ENCODE measurements around the gene SH2D5.
"Not testable (repeated sequence)": the region's sequence is repeated elsewhere in the genome, so short reads cannot be mapped to it uniquely, and the experiment has no call there.

The SH2D5 gene

DNA sequence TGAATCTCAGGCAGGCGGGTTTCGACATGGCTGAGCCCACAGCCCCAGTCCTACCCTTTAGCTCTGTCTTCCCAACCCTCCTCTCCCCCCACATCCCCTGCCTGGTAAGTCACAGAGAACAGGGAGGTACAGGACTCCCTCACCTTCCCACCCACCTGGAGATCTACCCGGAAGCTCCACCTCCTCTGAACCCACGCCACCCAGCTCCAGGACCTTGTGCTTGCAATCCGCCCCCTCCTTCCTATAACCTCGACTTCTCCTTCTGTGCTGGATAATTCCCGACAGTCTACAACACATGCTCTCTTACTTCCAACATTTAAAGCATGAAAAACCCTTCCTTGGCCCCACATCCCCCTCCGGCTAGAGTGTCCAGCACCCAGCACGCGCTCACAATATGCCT, 37.0 kb downstream of the SH2D5 start:
- DNase-seq (ENCODE audit: low spot score) = no peak

DNA sequence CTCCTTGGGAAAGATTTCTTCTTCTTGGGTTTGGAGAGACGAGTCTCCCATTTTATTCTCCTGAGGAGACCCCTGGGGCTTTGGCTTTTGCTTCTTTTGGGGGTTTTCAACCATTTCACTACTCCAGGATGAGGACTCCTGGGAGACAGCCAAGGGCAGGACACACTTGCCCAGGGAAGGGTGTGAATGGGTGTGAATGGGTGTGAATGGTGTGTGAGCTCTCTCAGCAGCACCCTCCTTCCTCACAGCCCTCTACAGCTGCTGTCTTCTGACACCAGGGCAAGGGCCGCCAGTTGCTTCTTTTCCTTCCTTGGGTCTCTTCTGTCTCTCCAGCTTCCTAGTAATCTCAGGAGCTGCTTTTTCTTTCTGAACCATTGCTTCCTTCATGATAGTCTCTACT, 38.9 kb downstream of the SH2D5 start:
- no peak for DNase-seq (ENCODE audit: low spot score)

DNA sequence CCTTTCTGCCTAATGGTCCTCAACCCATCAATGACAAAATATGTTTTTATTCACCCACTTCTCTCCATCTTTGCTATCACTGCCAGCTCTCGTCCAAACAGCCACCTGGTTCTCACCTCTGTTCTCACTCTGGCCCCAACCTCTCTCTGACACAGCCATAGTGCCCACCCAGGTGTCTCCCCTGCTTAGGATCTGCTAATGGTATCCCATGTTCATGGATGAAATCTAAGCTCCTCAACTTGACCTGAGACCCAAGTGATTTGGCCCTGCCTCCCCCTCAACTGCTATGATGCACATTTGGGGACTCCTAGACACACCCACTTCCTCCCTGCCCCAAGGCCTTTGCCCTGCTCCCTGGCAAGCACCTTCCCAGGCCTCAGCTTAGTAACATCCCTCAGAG, 40.6 kb downstream of the SH2D5 start:
- DNase-seq (ENCODE audit: low spot score) = no peak

DNA sequence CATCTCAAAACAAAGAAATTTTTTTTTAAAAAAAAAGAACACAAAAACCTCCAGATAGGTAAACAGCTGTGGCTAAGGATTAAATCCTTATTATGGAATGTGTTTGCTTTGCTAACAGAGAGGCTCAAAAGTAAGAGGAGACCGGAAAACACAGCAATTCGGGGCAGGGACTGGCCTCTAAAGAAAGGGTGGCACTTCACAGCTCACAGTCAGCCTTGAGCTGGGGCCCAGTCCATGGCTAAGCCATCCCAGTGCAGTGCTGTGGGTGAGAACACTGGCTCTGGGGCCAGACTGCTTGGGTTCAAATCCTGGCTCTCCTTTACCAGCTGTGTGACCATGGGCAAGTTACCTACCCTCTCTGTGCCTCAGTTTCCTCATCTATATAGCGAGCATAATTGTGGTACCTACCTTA, 42.9 kb downstream of the SH2D5 start:
- no peak for DNase-seq (ENCODE audit: low spot score)

DNA sequence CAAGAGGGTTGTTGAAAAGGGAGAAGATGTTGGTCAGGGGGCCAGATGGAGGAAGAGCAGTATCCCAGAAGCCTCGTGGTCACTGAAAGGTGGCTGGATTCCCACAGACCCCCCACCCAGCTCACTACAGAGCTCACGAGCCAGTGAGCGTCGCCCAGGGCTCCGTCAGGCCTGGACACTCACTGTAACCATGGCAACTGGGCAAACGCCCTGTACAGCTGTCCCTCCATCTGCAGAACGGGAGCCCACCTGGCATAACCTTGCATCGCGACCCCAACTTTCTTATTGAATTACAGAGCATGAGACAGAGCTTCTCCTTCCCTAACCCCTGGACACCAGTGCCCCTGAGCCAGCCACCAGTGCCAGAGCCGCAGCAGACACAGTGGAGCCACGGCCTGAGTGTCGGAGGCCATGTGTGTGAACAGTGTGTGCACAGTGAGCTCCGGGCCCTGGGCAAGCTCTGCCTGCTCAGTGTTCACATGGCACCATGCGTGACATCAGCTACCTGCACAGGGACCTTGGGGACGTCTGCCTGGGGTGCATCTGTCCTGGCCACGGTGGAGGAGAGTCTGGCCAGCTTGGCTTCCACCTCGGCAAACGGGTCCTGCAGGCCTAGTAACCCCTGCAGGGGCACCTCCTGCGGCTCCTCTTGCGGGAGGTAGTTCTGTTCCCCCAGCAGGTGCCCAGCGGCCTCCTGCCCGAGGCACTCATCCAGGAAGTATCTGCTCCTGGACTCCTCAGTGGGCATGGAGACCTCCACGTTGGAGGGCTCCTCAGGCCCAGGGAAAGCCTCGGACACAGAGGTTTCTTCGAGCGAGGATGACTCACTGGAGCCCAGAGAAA, 45.4 kb downstream of the SH2D5 start:
- no peak for DNase-seq (ENCODE audit: low spot score)

DNA sequence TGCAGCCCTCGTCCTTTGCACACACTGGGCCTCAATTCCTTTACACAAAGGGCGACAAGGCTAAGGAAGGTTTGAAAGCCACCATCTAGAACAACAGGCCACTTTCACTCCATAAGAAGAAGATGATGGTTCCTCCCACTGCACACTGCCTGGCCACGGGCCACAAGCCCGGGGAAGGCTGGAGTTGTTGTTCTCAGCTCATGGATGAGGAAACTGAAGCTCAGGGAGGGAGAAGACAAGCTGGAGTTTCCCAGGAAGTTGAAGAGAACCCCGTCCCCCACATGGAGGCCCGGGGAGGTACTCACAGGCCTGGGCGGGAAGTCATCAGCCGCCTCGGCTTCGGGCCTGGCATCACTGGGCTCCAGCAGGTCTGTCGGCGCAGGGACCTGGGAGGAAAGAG, 46.8 kb downstream of the SH2D5 start:
- DNase-seq (ENCODE audit: low spot score) = no peak

DNA sequence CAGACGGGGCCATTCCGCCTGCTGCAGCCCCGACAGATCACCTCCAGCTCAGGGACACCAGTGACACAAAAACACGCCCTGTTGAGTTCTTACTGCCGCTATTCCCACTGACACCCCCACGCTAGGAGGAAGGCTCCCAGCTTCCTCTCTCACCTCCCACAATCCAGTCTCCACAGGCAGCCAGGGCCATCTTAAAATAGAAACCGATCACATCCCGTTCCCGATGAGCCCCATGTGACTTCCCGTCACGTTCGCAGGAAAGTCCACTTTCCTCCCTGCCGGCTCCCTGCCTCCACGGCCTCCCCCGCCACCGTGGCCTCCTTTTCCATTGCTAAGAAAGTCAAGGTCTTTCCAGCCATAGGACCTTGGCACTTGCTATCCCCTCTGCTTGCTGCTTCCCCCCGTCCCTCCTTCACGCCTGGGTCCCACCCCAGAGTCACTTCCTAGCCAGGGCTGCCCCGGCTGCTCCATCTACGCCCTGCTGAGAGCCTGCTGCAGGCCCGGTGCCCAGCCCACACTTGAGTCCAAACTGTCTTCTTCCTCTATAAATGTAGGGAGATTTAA, 47.3 kb downstream of the SH2D5 start:
- DNase-seq (ENCODE audit: low spot score) = peak; percentile 69

DNA sequence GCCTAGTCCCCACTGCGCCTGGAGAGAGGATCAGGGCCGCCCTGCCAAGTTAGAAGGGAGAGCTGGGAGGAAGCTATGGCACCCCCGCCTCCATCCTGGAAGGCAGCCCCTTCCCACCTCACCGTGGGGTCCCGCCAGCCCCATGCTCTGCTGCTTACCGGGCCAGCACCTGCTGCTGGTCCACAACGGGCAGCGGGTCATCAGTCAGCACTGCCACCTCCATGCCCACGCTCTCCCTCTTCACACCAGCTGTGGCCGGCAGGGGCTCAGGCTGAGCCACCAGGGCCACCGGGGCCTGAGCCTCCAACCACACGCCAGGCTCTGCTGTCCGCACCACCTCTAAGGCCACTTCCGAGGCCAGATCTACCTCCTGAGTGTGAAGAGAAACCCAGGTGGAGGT, 47.9 kb downstream of the SH2D5 start:
- no peak for DNase-seq (ENCODE audit: low spot score)

DNA sequence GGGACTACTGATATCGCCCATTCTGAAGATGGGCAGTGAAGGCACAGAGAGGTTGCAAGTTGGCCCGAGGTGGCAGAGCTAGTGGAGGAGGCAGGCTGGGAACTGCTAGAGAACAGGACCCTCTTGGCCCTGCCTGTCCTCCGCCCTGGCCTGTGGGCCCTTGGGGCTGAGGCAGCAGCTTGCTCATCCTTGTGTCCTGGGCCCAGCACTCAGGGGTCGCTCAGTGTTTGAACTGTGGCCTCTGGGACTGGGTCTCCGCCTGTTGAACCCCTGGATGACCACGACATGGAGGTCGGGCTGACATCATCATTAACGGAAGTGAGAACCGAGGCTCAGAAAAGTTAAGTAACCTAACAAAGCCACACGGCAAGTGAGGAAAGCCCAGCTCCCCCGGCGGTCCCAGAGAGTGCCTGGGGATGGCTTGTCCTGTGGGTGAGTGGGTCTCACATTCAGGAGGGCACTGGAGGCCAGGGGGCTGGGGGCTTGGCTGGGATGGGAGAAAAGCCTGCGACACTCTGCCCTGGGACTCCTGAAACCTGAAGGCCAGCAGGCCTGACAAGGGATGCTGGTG, 48.4 kb downstream of the SH2D5 start:
- no peak for DNase-seq (ENCODE audit: low spot score)

DNA sequence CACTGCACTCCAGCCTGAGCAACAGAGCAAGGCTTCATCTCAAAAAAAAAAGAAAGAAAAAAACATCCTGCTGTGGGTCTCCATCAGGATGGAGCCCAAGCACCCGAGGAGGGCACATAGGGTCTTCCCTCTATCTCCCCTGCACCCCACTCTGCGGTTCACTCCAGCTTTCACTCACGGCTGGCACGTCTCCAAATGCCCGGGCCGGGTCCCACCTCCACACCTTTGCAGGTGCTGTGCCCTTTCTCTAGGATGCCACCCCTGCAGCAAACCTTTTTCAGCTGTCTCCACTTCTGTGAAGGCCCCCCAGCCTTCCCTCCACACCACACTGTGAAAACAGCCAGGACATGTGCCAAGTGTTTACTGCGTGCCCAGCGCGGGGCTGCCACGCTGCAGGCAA, 48.9 kb downstream of the SH2D5 start:
- DNase-seq (ENCODE audit: low spot score) = no peak

DNA sequence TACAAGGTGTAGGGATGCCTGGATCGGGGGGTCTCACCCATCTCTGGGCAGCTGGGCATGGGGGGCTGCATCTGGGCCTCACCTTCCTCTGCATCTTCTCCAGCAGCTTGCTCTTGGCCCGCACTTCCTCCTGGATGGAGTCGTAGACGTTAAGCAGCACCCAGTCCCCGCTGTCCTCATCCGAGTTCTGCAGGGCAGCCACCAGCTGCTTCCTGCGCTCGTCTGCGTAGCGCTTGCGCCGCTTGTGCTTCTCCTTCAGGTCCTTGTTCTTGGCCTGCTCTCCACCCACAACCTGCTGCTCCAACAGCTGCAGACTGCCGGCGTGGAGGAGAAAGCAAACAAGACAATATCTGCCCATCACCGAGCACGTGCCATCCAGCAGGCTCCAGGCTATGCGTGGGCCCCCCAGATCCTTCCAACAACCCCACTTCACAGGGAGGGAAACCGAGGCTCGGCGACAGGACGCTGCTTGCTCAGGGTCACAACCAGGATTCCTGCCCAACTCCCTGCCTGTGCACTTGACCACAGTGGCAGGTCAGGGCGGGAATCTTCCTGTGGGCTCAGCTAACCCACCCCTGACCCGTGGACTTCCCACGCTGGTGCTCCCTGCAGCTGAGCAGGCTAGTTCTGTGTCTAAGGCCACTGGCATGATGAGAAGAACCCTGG, 49.8 kb downstream of the SH2D5 start:
- DNase-seq (ENCODE audit: low spot score) = no peak

DNA sequence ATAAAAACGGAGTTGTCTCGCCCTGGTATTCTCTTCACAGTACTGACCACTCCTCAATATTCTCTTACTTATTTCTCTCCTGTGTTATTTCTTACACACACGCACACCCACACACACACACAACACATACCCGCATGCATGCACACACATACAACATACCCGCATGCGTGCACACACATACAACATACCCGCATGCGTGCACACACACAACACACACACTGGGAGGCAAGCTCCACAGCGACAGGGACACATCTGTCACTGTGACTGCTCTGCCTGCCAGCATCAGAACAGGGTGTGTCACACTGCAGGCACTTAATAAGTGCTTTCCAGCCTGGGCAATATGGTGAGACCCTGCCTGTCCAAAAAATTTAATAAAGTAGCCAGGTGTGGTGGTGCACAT, 50.5 kb downstream of the SH2D5 start:
- no peak for DNase-seq (ENCODE audit: low spot score)

DNA sequence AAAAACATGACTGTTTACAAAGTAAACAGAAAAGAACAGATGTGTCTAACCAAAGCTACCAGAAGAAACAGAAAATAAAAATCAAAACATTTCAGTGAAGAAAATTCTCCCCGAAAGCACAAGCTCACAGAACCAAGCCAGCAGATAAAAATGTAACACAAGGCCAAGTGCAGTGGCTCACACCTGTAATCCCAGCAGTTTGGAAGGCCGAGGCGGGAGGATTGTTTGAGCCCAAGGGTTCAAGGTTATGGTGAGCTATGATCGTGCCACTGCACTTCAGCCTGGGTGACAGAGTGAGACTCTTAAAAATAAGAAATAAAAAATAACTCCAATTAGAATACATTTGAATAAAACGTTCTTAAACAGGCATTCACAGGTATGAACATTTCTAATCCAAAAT, 52.2 kb downstream of the SH2D5 start:
- DNase-seq (ENCODE audit: low spot score) = no peak

DNA sequence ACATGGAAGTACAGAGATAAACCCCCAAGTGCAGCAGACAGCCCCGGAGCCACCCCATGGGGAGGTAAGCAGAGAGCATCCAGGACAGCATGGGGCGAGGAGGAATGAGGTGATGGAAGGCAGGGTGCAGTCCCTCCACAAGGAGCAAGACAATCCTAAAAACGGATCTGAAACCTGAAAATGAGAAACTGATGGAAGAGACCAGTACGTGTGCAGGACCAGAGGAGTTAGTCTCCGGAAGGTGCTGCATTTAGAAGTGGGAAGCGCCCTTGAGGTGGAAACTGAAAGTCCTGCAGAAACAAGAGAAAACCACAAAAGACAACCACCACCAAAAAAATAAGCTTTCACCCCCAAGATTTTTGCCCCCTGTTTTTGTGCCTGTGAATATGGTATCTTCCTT, 53.9 kb downstream of the SH2D5 start:
- DNase-seq (ENCODE audit: low spot score) = peak; percentile 26

DNA sequence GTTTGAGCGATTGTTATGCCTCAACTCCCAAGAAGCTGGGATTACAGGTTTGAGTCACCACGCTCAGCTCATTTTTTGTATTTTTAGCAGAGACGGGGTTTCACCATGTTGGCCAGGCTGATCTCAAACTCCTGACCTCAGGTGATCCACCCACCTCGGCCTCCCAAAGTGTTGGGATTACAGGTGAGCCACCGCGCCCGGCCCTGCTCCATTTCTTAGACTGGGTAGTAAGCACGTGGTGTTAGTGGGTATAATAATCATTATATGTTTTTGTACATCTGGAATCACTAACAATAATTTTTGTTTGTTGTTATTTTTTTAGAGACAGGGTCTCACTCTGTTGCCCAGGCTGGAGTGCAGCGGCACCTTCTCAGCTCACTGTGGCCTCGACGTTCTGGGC, 58.9 kb downstream of the SH2D5 start:
- DNase-seq (ENCODE audit: low spot score) = not testable (repeated sequence)

DNA sequence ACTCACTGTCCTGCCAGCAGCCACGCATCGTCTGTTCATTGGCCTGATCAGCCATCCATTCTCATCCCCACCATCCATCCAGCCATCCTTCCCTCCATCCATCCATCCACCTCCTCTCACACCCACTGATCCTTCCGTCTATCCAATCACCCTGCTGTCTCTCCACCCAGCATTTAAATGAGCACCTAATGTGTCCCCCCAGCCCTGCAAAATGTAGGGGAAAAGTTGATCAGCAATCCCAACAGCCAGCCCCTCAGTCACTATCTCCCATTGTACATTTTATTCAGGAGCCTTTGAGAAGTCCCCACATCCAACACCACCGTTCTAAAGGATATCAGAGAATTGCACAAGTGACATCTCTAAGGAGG, 60.3 kb downstream of the SH2D5 start:
- DNase-seq (ENCODE audit: low spot score) = no peak

DNA sequence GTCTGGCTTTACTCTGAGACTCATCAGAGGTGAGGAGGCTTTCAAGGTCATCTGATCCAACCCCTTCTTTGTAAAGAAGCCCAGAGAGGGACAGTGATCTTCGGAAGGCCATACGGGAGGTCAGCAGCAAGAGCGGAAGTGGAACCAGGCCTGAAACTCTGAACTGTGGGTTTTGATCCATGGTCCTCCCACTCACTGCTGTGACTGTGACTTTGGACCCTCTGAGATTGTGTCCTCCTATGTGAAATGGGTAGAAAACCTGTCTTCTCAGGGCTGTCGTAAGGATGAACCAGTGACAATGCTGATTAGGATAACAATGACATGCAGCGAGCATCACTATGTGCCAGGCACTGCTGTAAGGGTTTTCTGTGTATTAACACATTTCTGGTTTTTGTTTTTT, 61.6 kb downstream of the SH2D5 start:
- no peak for DNase-seq (ENCODE audit: low spot score)

All from putamen (tissue), 1 donor.